CD14-positive monocyte (primary cell): ENCODE results near the gene KMT2B. TPM values are rescaled to one million over a fixed set of nuclear protein-coding genes. Genes with fewer than 3 reads are reported as not detected.

ENCODE experiments used
- DNase-seq, 3 donors: peaks; one replicate each; pipeline ENCODE4 v3.0.0-alpha.2; 2011 to 2022
- H2AFZ ChIP-seq: 2 replicates; pipeline ENCODE4 v1.6.0; 2012; ENCODE audit warnings: mild to moderate bottlenecking, low read depth, low read length, inconsistent platforms; ENCODE audit not compliant: insufficient read depth, poor library complexity, severe bottlenecking
- H3K27ac ChIP-seq, 2 donors: 1 replicate in 1 of 2; 2 replicates in 1 of 2; pipeline ENCODE4 v1.5.1; 2012 to 2013; ENCODE audit warnings: low read length in 2 of 2, control low read depth in 1 of 2, inconsistent platforms in 1 of 2, low read depth in 1 of 2, mild to moderate bottlenecking in 1 of 2
- H3K27me3 ChIP-seq, 2 donors: one replicate each; pipeline versions ENCODE4 v1.6.0 to v1.6.1; 2011 to 2013; ENCODE audit warnings: low read length in 2 of 2; ENCODE audit not compliant: control insufficient read depth in 2 of 2, insufficient read depth in 2 of 2
- H3K36me3 ChIP-seq, 2 donors: replicated peaks in 1 of 2; 1 replicate in 1 of 2; 2 replicates in 1 of 2; pipeline versions ENCODE4 v1.5.1 to v1.6.1; 2012 to 2013; ENCODE audit warnings: low read length in 2 of 2, control low read depth in 1 of 2, inconsistent platforms in 1 of 2, mild to moderate bottlenecking in 1 of 2; ENCODE audit not compliant: insufficient read depth in 2 of 2, control insufficient read depth in 1 of 2
- H3K4me1 ChIP-seq, 2 donors: 1 replicate in 1 of 2; 2 replicates in 1 of 2; pipeline versions ENCODE4 v1.5.1 to v1.6.1; 2012 to 2013; ENCODE audit warnings: low read length in 2 of 2, control low read depth in 1 of 2, inconsistent platforms in 1 of 2, mild to moderate bottlenecking in 1 of 2, moderate library complexity in 1 of 2; ENCODE audit not compliant: insufficient read depth in 2 of 2, control insufficient read depth in 1 of 2
- H3K4me2 ChIP-seq: replicated peaks from 2 replicates; pipeline ENCODE3; 2012; ENCODE audit warnings: low read length, moderate library complexity, mild to moderate bottlenecking; ENCODE audit not compliant: poor library complexity, severe bottlenecking; ENCODE audit errors: extremely low read depth
- H3K4me3 ChIP-seq, 3 experiments: fragments of 200-600 bp in 1 of 3; sonication (generic) in 1 of 3; replicated peaks in 1 of 3; 1 replicate in 2 of 3; 2 replicates in 1 of 3; pipeline ENCODE4 v1.5.1; 2011 to 2013; ENCODE audit warnings: low read length in 3 of 3, mild to moderate bottlenecking in 3 of 3, control low read depth in 2 of 3, low read depth in 2 of 3, inconsistent platforms in 1 of 3, moderate library complexity in 1 of 3
- H3K79me2 ChIP-seq: 2 replicates; pipeline ENCODE4 v1.6.0; 2012; ENCODE audit warnings: mild to moderate bottlenecking, control low read depth, inconsistent platforms, low read length, moderate library complexity; ENCODE audit not compliant: insufficient read depth
- H3K9ac ChIP-seq: 2 replicates; pipeline ENCODE4 v1.6.0; 2017; ENCODE audit warnings: low read length, mild to moderate bottlenecking; ENCODE audit not compliant: insufficient read depth, poor library complexity, severe bottlenecking
- H3K9me3 ChIP-seq, 2 donors: replicated peaks in 1 of 2; 1 replicate in 1 of 2; 2 replicates in 1 of 2; pipeline versions ENCODE4 v1.5.1 to v1.6.1; 2012 to 2013; ENCODE audit warnings: low read length in 2 of 2, control low read depth in 1 of 2; ENCODE audit not compliant: control insufficient read depth in 1 of 2, insufficient read depth in 1 of 2
- H4K20me1 ChIP-seq: 2 replicates; pipeline ENCODE4 v1.6.0; 2012; ENCODE audit warnings: mild to moderate bottlenecking, low read length, control low read depth, moderate library complexity; ENCODE audit not compliant: insufficient read depth
- H3K27ac Mint-ChIP-seq, 7 donors: one replicate each; pipeline ENCODE4 v1.8.0; 2020; ENCODE audit warnings: mild to moderate bottlenecking in 7 of 7, mixed read lengths in 7 of 7, moderate library complexity in 6 of 7, inconsistent platforms in 2 of 7
- H3K27me3 Mint-ChIP-seq, 3 donors: one replicate each; pipeline ENCODE4 v1.8.0; 2021 to 2022; ENCODE audit warnings: low read depth in 3 of 3, mild to moderate bottlenecking in 3 of 3, mixed read lengths in 3 of 3, moderate library complexity in 3 of 3, inconsistent platforms in 1 of 3
- H3K36me3 Mint-ChIP-seq, 2 donors: one replicate each; pipeline ENCODE4 v1.8.0; 2020; ENCODE audit warnings: mixed read lengths in 2 of 2, inconsistent platforms in 1 of 2, mild to moderate bottlenecking in 1 of 2
- H3K4me1 Mint-ChIP-seq: one replicate; pipeline ENCODE4 v1.8.0; 2020; ENCODE audit warnings: mild to moderate bottlenecking, mixed read lengths
- H3K4me3 Mint-ChIP-seq, 2 donors: one replicate each; pipeline ENCODE4 v1.8.0; 2020; ENCODE audit warnings: mild to moderate bottlenecking in 2 of 2, mixed read lengths in 2 of 2, moderate library complexity in 1 of 2
- H3K9me3 Mint-ChIP-seq, 7 donors: one replicate each; pipeline ENCODE4 v1.8.0; 2020 to 2022; ENCODE audit warnings: mixed read lengths in 7 of 7, mild to moderate bottlenecking in 6 of 7, moderate library complexity in 6 of 7, inconsistent platforms in 2 of 7
- CTCF ChIP-seq: fragments of 200-600 bp; IDR thresholded peaks from one replicate; pipeline ENCODE4 v1.8.0; 2022; ENCODE audit warnings: antibody characterized with exemption, mild to moderate bottlenecking
- WGBS: methylation state at CpG from one replicate; pipeline ENCODE4 v1.1.5; 2013; ENCODE audit warnings: missing lambda C conversion rate; ENCODE audit not compliant: insufficient coverage; 5-methylcytosine and 5-hydroxymethylcytosine counted together
- intact Hi-C, 2 donors: fragments of 100-400 bp; cut with micrococcal nuclease; formaldehyde crosslinking; loops; one replicate each; pipeline versions ENCODE4 v1.15.0 to v1.15.1; 2023
- polyA plus RNA-seq, 3 donors: library from polyadenylated mRNA; depleted of rRNA in 1 of 3; unstranded in 2 of 3; stranded (reverse) in 1 of 3; fragments of 300-500 nt in 2 of 3; fragments of >200 nt in 1 of 3; fragmentation: Illumina TruSeq in 2 of 3; gene quantifications; 1 replicate in 2 of 3; 2 replicates in 1 of 3; pipeline ENCODE4 v1.2.3, GENCODE V29; 2012 to 2021

The KMT2B gene
- polyA plus RNA-seq, 3 donors, result 0.32 to 63.6 (median 0.65) TPM

DNA sequence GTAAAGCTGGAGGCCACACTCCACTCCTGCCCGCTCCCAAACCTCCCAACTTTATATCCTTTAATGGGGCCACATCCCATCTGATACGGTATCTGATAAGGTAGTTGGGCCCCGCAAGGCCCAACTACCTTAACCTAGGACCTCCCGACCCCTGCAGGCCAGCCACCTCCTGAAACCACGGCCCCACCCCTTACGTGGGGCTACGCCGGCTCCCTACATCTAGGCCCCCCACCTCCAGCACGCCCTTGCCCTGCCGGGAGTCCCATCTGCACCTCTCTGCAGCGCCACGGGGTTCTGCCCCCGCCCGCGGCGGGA is 22.3 kb downstream of the KMT2B start:
- no peak for TF ChIP-seq CTCF
- H3K4me3 ChIP-seq, result peak overlapping the region; percentile 36 to 100 (median 89)
- H2AFZ ChIP-seq, result peak overlapping the region; percentile 77
- peak overlapping the region; percentile 100 for H3K4me2 ChIP-seq
- Mint-ChIP-seq H3K36me3 (peaks cover 37 to 53% of the 10 kb centered on the region in 2 donors), H3K27me3 (no peaks in the 10 kb centered on the region), H3K27ac (peak overlapping the region in 3 of 7 donors; percentile 56 to 96 (median 70)), H3K4me1 (peaks cover 40% of the 10 kb centered on the region), H3K4me3 (peak overlapping the region; percentile 88 to 95), H3K9me3 (no peaks in the 10 kb centered on the region)
- H3K79me2 ChIP-seq, result peaks cover 36% of the 10 kb centered on the region
- H3K36me3 ChIP-seq, result peaks cover 35 to 46% of the 10 kb centered on the region in 2 donors
- peaks cover 44 to 55% of the 10 kb centered on the region in 2 donors for H3K4me1 ChIP-seq
- H3K27me3 ChIP-seq, result no peaks in the 10 kb centered on the region
- no peak for DNase-seq
- H3K9ac ChIP-seq, result peak overlapping the region; percentile 51
- H4K20me1 ChIP-seq, result peaks cover 45% of the 10 kb centered on the region
- under 1% methylated on average over 13 of the region's 16 CpGs for WGBS
- H3K27ac ChIP-seq, result peak overlapping the region; percentile 45 to 89
- intact Hi-C loops, result loop anchor here (5.0 to 10.0 kb wide), 8 partner anchors 37 to 1595 kb away; partner anchors contain the start of genes ARHGAP33 (in 1 of the 2), CAPNS1 (in 1 of the 2), COX6B1 (in 1 of the 2) and ETV2 (in 1 of the 2)
- no peaks in the 10 kb centered on the region for H3K9me3 ChIP-seq

GRCh38 chr19:35740423-35741202 is 22.8 kb downstream of the KMT2B start:
- intact Hi-C loops, result loop anchor here (5.0 to 10.0 kb wide), 8 partner anchors 37 to 1594 kb away; partner anchors contain the start of genes ARHGAP33 (in 1 of the 2), CAPNS1 (in 1 of the 2), COX6B1 (in 1 of the 2) and ETV2 (in 1 of the 2)
- H3K9me3 Mint-ChIP-seq, result no peaks in the 10 kb centered on the region
- Histone ChIP-seq H3K36me3 (peaks cover 32 to 40% of the 10 kb centered on the region in 2 donors), H4K20me1 (peaks cover 43% of the 10 kb centered on the region), H3K27ac (peak overlapping the region; percentile 63 to 89), H3K9me3 (no peaks in the 10 kb centered on the region), H3K4me3 (peak overlapping the region; percentile 62 to 100 (median 89)), H3K79me2 (peaks cover 37% of the 10 kb centered on the region), H3K4me1 (peaks cover 44 to 55% of the 10 kb centered on the region in 2 donors), H3K4me2 (peak overlapping the region; percentile 100), H3K9ac (peak overlapping the region; percentile 69), H3K27me3 (no peaks in the 10 kb centered on the region), H2AFZ (peak overlapping the region; percentile 77)
- under 1% methylated on average over 62 of the region's 63 CpGs for WGBS
- peaks cover 32 to 48% of the 10 kb centered on the region in 2 donors for H3K36me3 Mint-ChIP-seq
- peak; percentile 93 to 96 (median 95) for DNase-seq
- H3K4me1 Mint-ChIP-seq, result peaks cover 40% of the 10 kb centered on the region
- no peaks in the 10 kb centered on the region for H3K27me3 Mint-ChIP-seq
- peak overlapping the region; percentile 89 to 97 (median 92) for H3K27ac Mint-ChIP-seq
- TF ChIP-seq CTCF, result peak; percentile 18
- peak overlapping the region; percentile 88 to 95 for H3K4me3 Mint-ChIP-seq
